ENCODE data around the gene CADPS2.

Gene CADPS2

GRCh38 chr7:122885583-122886356 lies 490 bp downstream of the CADPS2 start:
- H2AFZ ChIP-seq (ENCODE audit: low read length) = no peak overlapping the region
- H3K9me3 ChIP-seq (ENCODE audit: insufficient read depth, low read depth, low read length) = no peaks in the 10 kb centered on the region
- no peaks in the 10 kb centered on the region for H3K4me1 ChIP-seq (ENCODE audit: insufficient read depth, low read length, poor library complexity, severe bottlenecking)
- no peak overlapping the region for H3K4me3 ChIP-seq (ENCODE audit: low read length, poor library complexity, severe bottlenecking)
- H4K20me1 ChIP-seq (ENCODE audit: insufficient read depth, low read length, poor library complexity, severe bottlenecking) = no peaks in the 10 kb centered on the region
- H3F3A ChIP-seq (ENCODE audit: low read depth) = no peaks in the 10 kb centered on the region
- H3K36me3 ChIP-seq (ENCODE audit: insufficient read depth, low read length) = no peaks in the 10 kb centered on the region
- no peak overlapping the region for H3K9ac ChIP-seq (ENCODE audit: low read depth, low read length, poor library complexity, severe bottlenecking)
- no peaks in the 10 kb centered on the region for H3K79me2 ChIP-seq (ENCODE audit: insufficient read depth, low read length)
- H3K9me2 ChIP-seq (replicated peaks; ENCODE audit: low read depth, low read length) = no peaks in the 10 kb centered on the region
- H3K27me3 ChIP-seq (ENCODE audit: insufficient read depth, low read length, poor library complexity, severe bottlenecking) = no peaks in the 10 kb centered on the region
- H3K4me2 ChIP-seq (ENCODE audit: low read depth, low read length, poor library complexity, severe bottlenecking) = no peak overlapping the region
- no peak for TF ChIP-seq EZH2phosphoT487 (IDR thresholded peaks at IDR 0.05; ENCODE audit: borderline replicate concordance)
- TF ChIP-seq CTCF (conservative IDR thresholded peaks at IDR 0.05; ENCODE audit: low read length) = no peak

- Histone ChIP-seq H3K4me3 (ENCODE audit: low read length, poor library complexity, severe bottlenecking) (no peak overlapping the region), H3K4me1 (ENCODE audit: insufficient read depth, low read length, poor library complexity, severe bottlenecking) (no peaks in the 10 kb centered on the region), H3K4me2 (ENCODE audit: low read depth, low read length, poor library complexity, severe bottlenecking) (no peak overlapping the region)
These were observed 2.1 kb downstream of the CADPS2 start for GRCh38 chr7:122884186-122884585.

GRCh38 chr7:122883049-122883680 lies 3.1 kb downstream of the CADPS2 start:
- H3K79me2 ChIP-seq (ENCODE audit: insufficient read depth, low read length) = no peaks in the 10 kb centered on the region
- H3K4me2 ChIP-seq (ENCODE audit: low read depth, low read length, poor library complexity, severe bottlenecking) = no peak overlapping the region
- H4K20me1 ChIP-seq (ENCODE audit: insufficient read depth, low read length, poor library complexity, severe bottlenecking) = no peaks in the 10 kb centered on the region
- H3K4me3 ChIP-seq (ENCODE audit: low read length, poor library complexity, severe bottlenecking) = no peak overlapping the region
- no peaks in the 10 kb centered on the region for H3K9me2 ChIP-seq (replicated peaks; ENCODE audit: low read depth, low read length)
- no peaks in the 10 kb centered on the region for H3F3A ChIP-seq (ENCODE audit: low read depth)
- H3K4me1 ChIP-seq (ENCODE audit: insufficient read depth, low read length, poor library complexity, severe bottlenecking) = no peaks in the 10 kb centered on the region
- TF ChIP-seq CTCF (conservative IDR thresholded peaks at IDR 0.05; ENCODE audit: low read length) = no peak
- TF ChIP-seq EZH2phosphoT487 (IDR thresholded peaks at IDR 0.05; ENCODE audit: borderline replicate concordance) = no peak
- H3K27me3 ChIP-seq (ENCODE audit: insufficient read depth, low read length, poor library complexity, severe bottlenecking) = no peaks in the 10 kb centered on the region
- no peak overlapping the region for H3K9ac ChIP-seq (ENCODE audit: low read depth, low read length, poor library complexity, severe bottlenecking)
- H3K9me3 ChIP-seq (ENCODE audit: insufficient read depth, low read depth, low read length) = no peaks in the 10 kb centered on the region
- H3K36me3 ChIP-seq (ENCODE audit: insufficient read depth, low read length) = no peaks in the 10 kb centered on the region
- no peak overlapping the region for H2AFZ ChIP-seq (ENCODE audit: low read length)

More at GRCh38 chr7:122884186-122884585, 2.1 kb downstream of the CADPS2 start:
- H3K9ac ChIP-seq (ENCODE audit: low read depth, low read length, poor library complexity, severe bottlenecking) = no peak overlapping the region
- no peaks in the 10 kb centered on the region for H3K9me2 ChIP-seq (replicated peaks; ENCODE audit: low read depth, low read length)
- no peaks in the 10 kb centered on the region for H3K79me2 ChIP-seq (ENCODE audit: insufficient read depth, low read length)
- no peaks in the 10 kb centered on the region for H3K9me3 ChIP-seq (ENCODE audit: insufficient read depth, low read depth, low read length)
- no peaks in the 10 kb centered on the region for H3K36me3 ChIP-seq (ENCODE audit: insufficient read depth, low read length)
- no peaks in the 10 kb centered on the region for H4K20me1 ChIP-seq (ENCODE audit: insufficient read depth, low read length, poor library complexity, severe bottlenecking)
- no peaks in the 10 kb centered on the region for H3F3A ChIP-seq (ENCODE audit: low read depth)
- H2AFZ ChIP-seq (ENCODE audit: low read length) = no peak overlapping the region
- TF ChIP-seq EZH2phosphoT487 (IDR thresholded peaks at IDR 0.05; ENCODE audit: borderline replicate concordance) = no peak
- no peaks in the 10 kb centered on the region for H3K27me3 ChIP-seq (ENCODE audit: insufficient read depth, low read length, poor library complexity, severe bottlenecking)

All from Loucy (cell line).